Sigmoid colon (tissue), 4 donors: ENCODE measurements around the gene EME1.

Experiments used
- EP300 ChIP-seq, 4 donors: sonication (generic); formaldehyde crosslinking; IDR thresholded peaks; one replicate each; pipeline ENCODE4 v1.6.1; 2017; ENCODE audit warnings: antibody characterized with exemption in 4 of 4
- POLR2AphosphoS5 ChIP-seq, 4 donors: sonication (generic); formaldehyde crosslinking; IDR thresholded peaks; one replicate each; pipeline ENCODE4 v1.6.1; 2017; ENCODE audit warnings: antibody characterized with exemption in 4 of 4
- TF ChIP-seq, protein P1 (sequence below), 4 experiments: fragments of 450-650 bp in 3 of 4; fragments of 200-600 bp in 1 of 4; IDR thresholded peaks; one replicate each; pipeline ENCODE4 v1.5.1; 2016 to 2019; ENCODE audit warnings: antibody characterized with exemption in 4 of 4, mild to moderate bottlenecking in 3 of 4, moderate library complexity in 2 of 4

DNA sequence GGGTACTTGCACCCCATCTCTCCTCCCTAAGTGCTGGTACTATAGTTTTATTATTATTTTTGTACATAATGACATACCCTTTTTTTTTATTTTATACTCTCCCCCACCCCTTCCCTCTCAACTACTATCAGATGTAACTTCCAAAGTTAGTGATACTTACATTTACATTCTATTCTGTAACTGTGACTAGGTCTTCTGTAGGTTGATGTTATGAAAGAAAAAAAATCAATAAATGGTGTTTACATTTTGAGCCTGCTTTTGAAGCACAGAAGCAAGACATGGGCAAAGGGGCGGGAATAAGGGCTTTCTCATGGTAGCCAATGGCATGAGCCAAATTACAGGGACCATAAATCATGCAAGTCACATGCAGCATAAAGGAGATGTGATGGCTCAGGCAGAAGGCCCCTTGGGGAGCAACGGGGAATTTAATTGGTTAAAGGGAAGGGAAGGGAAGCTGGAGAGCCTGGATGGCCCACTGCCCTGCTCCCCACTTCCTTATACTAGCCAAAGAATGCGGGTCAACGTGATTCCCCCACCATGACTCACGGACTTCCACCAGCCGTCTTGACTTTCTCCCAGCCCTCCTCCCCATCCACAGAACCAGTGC, 50.6 kb downstream of the EME1 start:
- TF ChIP-seq, protein P1, sequence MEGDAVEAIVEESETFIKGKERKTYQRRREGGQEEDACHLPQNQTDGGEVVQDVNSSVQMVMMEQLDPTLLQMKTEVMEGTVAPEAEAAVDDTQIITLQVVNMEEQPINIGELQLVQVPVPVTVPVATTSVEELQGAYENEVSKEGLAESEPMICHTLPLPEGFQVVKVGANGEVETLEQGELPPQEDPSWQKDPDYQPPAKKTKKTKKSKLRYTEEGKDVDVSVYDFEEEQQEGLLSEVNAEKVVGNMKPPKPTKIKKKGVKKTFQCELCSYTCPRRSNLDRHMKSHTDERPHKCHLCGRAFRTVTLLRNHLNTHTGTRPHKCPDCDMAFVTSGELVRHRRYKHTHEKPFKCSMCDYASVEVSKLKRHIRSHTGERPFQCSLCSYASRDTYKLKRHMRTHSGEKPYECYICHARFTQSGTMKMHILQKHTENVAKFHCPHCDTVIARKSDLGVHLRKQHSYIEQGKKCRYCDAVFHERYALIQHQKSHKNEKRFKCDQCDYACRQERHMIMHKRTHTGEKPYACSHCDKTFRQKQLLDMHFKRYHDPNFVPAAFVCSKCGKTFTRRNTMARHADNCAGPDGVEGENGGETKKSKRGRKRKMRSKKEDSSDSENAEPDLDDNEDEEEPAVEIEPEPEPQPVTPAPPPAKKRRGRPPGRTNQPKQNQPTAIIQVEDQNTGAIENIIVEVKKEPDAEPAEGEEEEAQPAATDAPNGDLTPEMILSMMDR (IDR thresholded peaks at IDR 0.05) = no peak
- TF ChIP-seq POLR2AphosphoS5 (IDR thresholded peaks at IDR 0.05) = no peak
- no peak for TF ChIP-seq EP300 (IDR thresholded peaks at IDR 0.05)
